ENCODE data around the gene USP15.

USP15 gene

GRCh38 chr12:62284749-62285148, 24.5 kb downstream of the USP15 start (continued):
- TF ChIP-seq ZNF549 (tag by site-specific recombination; IDR thresholded peaks at IDR 0.05) (no peak), ZSCAN18 (tag by site-specific recombination; IDR thresholded peaks at IDR 0.05) (no peak), ZNF394 (tag by site-specific recombination; IDR thresholded peaks at IDR 0.05; ENCODE audit: borderline replicate concordance) (no peak), ZNF776 (tag by site-specific recombination; IDR thresholded peaks at IDR 0.05; ENCODE audit: borderline replicate concordance) (no peak), ZNF670 (tag by site-specific recombination; IDR thresholded peaks at IDR 0.05; ENCODE audit: low read depth) (no peak)

- Histone ChIP-seq H3K4me3 (ENCODE audit: low read depth, low read length) (no peak overlapping the region), H3K27ac (ENCODE audit: extremely low read depth, low read depth, low read length) (no peak overlapping the region), H3K36me3 (ENCODE audit: control insufficient read depth in 2 of 2, insufficient read depth in 1 of 2, low read length in 2 of 2) (no peaks in the 10 kb centered on the region), H3K4me1 (ENCODE audit: control insufficient read depth, insufficient read depth, low read length) (no peaks in the 10 kb centered on the region; the same call in 1 of the 2 replicates), H3K9me3 (ENCODE audit: control insufficient read depth, insufficient read depth, low read depth, low read length) (no peaks in the 10 kb centered on the region)
- peak; percentile 83 for TF ChIP-seq ZNF280D (tag by site-specific recombination; IDR thresholded peaks at IDR 0.05)
- TF ChIP-seq ZNF146 (tag by site-specific recombination; IDR thresholded peaks at IDR 0.05) = peak; percentile 97
- TF ChIP-seq ZNF548 (tag by site-specific recombination; IDR thresholded peaks at IDR 0.05) = no peak
- peak; percentile 75 for TF ChIP-seq ZNF580 (tag by site-specific recombination; IDR thresholded peaks at IDR 0.05)
- ChIA-PET POLR2A (no interaction called here), CTCF (interaction anchor here (0.8 kb wide), 1 partner anchor 26 kb away, joined by 3 read pairs; no protein-coding TSS in a partner anchor)
These were observed 25.1 kb downstream of the USP15 start for GRCh38 chr12:62285284-62285683.

- Histone ChIP-seq H3K36me3 (ENCODE audit: control insufficient read depth in 2 of 2, insufficient read depth in 1 of 2, low read length in 2 of 2) (no peaks in the 10 kb centered on the region), H3K9me3 (ENCODE audit: control insufficient read depth, insufficient read depth, low read depth, low read length) (no peaks in the 10 kb centered on the region), H3K27ac (ENCODE audit: extremely low read depth, low read depth, low read length) (no peak overlapping the region), H3K4me3 (ENCODE audit: low read depth, low read length) (no peak overlapping the region), H3K4me1 (ENCODE audit: control insufficient read depth, insufficient read depth, low read length) (peaks cover 7% of the 10 kb centered on the region; the same call in 1 of the 2 replicates)
- ChIA-PET CTCF (no interaction called here), POLR2A (no interaction called here)
- no peak for TF ChIP-seq INSM2 (tag by site-specific recombination; IDR thresholded peaks at IDR 0.05)
- TF ChIP-seq ZNF335 (tag by site-specific recombination; conservative IDR thresholded peaks at IDR 0.05) = no peak
- TF ChIP-seq ZFP69B (tag by site-specific recombination; IDR thresholded peaks at IDR 0.05) = no peak
- TF ChIP-seq ZNF202 (tag by site-specific recombination; IDR thresholded peaks at IDR 0.05; ENCODE audit: borderline replicate concordance) = no peak
- TF ChIP-seq ZNF558 (tag by site-specific recombination; IDR thresholded peaks at IDR 0.05) = no peak
- no peak for TF ChIP-seq ZNF239 (tag by site-specific recombination; IDR thresholded peaks at IDR 0.05)
- TF ChIP-seq ZNF561 (tag by site-specific recombination; IDR thresholded peaks at IDR 0.05; ENCODE audit: borderline replicate concordance) = no peak
- TF ChIP-seq FEZF1 (tag by site-specific recombination; IDR thresholded peaks at IDR 0.05) = no peak
- TF ChIP-seq ZNF555 (tag by site-specific recombination; conservative IDR thresholded peaks at IDR 0.05) = no peak
- TF ChIP-seq GFI1B (tag by site-specific recombination; IDR thresholded peaks at IDR 0.05) = no peak
- TF ChIP-seq ZNF624 (tag by site-specific recombination; IDR thresholded peaks at IDR 0.05) = no peak
- no peak for TF ChIP-seq PATZ1 (tag by site-specific recombination; IDR thresholded peaks at IDR 0.05)
- TF ChIP-seq ZNF660 (tag by site-specific recombination; IDR thresholded peaks at IDR 0.05) = no peak
- TF ChIP-seq OSR2 (tag by site-specific recombination; IDR thresholded peaks at IDR 0.05) = no peak
- TF ChIP-seq ZNF184 (tag by site-specific recombination; IDR thresholded peaks at IDR 0.05) = no peak
- TF ChIP-seq ZNF707 (tag by site-specific recombination; IDR thresholded peaks at IDR 0.05) = no peak
- TF ChIP-seq ZNF37A (tag by site-specific recombination; IDR thresholded peaks at IDR 0.05) = no peak
- no peak for TF ChIP-seq MYNN (tag by site-specific recombination; IDR thresholded peaks at IDR 0.05; ENCODE audit: borderline replicate concordance)
These were observed 28.1 kb downstream of the USP15 start for GRCh38 chr12:62288328-62288727.
